Choroid plexus epithelial cell (primary cell): Measurements from ENCODE around the gene DUSP5.
"Not testable (repeated sequence)": the region's sequence is repeated elsewhere in the genome, so short reads cannot be mapped to it uniquely, and the experiment has no call there.

Source experiments
- DNase-seq: peaks from one replicate; pipeline ENCODE4 v3.0.0-alpha.2; 2010; ENCODE audit warnings: low read depth
- H3K4me3 ChIP-seq: 2 replicates; pipeline ENCODE4 v1.5.1; 2011; ENCODE audit warnings: low read depth, mild to moderate bottlenecking, control low read depth, low read length, moderate library complexity
- TF ChIP-seq, protein P1 (sequence below): conservative IDR thresholded peaks from 2 replicates; pipeline ENCODE4 v1.5.1; 2011; ENCODE audit warnings: low read depth, mild to moderate bottlenecking, control low read depth, inconsistent platforms, low read length, moderate library complexity

The DUSP5 gene

DNA sequence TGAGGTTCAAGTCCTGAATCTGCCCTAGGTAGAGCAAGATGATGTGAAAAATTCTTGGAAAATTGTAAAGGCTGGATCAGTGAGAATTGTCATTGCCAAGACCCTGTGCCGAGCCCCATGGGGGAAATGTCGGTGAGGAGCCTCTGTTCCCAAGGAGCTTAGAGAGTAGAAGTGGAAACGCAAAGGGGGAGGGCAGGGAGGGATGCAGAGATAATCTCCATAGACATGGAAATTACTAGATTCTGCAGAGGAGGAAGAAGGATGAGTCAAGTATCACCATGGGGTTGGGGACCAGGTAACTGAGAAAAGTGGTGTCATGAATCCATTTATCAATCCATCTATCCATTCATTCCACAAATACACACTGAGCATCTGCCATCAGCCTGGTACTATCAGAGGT lies 26.0 kb downstream of the DUSP5 start:
- TF ChIP-seq, protein P1, sequence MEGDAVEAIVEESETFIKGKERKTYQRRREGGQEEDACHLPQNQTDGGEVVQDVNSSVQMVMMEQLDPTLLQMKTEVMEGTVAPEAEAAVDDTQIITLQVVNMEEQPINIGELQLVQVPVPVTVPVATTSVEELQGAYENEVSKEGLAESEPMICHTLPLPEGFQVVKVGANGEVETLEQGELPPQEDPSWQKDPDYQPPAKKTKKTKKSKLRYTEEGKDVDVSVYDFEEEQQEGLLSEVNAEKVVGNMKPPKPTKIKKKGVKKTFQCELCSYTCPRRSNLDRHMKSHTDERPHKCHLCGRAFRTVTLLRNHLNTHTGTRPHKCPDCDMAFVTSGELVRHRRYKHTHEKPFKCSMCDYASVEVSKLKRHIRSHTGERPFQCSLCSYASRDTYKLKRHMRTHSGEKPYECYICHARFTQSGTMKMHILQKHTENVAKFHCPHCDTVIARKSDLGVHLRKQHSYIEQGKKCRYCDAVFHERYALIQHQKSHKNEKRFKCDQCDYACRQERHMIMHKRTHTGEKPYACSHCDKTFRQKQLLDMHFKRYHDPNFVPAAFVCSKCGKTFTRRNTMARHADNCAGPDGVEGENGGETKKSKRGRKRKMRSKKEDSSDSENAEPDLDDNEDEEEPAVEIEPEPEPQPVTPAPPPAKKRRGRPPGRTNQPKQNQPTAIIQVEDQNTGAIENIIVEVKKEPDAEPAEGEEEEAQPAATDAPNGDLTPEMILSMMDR: no peak
- DNase-seq: no peak
- H3K4me3 ChIP-seq: no peak overlapping the region

- DNase-seq: no peak
- TF ChIP-seq, protein P1: no peak
- H3K4me3 ChIP-seq: no peak overlapping the region
These were observed 26.6 kb downstream of the DUSP5 start for GRCh38 chr10:110524179-110524858.

DNA sequence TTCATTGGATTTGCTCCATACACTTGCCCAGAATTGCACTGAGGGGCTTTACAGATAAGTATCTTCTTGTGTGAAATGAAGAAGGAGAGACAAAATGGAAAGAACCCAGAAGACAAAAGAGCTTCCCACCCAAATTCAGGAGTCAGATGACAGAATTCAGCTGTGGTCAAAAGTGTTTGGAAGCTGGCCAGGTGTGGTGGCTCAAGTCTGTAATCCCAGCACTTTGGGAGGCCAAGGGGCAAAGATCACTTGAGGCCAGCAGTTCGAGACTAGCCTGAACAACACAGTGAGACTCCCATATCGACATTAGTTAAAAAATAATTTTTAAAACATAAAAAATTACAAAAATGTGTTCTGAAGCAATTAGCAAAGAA lies 27.1 kb downstream of the DUSP5 start:
- TF ChIP-seq, protein P1: no peak
- DNase-seq: peak; percentile 24
- H3K4me3 ChIP-seq: no peak overlapping the region

- TF ChIP-seq, protein P1: no peak
- H3K4me3 ChIP-seq: no peak overlapping the region
- DNase-seq: peak; percentile 44
These were observed 27.9 kb downstream of the DUSP5 start for GRCh38 chr10:110525349-110526260.

GRCh38 chr10:110527731-110528171 lies 30.0 kb downstream of the DUSP5 start:
- TF ChIP-seq, protein P1: no peak
- no peak overlapping the region for H3K4me3 ChIP-seq
- DNase-seq: peak; percentile 78

DNA sequence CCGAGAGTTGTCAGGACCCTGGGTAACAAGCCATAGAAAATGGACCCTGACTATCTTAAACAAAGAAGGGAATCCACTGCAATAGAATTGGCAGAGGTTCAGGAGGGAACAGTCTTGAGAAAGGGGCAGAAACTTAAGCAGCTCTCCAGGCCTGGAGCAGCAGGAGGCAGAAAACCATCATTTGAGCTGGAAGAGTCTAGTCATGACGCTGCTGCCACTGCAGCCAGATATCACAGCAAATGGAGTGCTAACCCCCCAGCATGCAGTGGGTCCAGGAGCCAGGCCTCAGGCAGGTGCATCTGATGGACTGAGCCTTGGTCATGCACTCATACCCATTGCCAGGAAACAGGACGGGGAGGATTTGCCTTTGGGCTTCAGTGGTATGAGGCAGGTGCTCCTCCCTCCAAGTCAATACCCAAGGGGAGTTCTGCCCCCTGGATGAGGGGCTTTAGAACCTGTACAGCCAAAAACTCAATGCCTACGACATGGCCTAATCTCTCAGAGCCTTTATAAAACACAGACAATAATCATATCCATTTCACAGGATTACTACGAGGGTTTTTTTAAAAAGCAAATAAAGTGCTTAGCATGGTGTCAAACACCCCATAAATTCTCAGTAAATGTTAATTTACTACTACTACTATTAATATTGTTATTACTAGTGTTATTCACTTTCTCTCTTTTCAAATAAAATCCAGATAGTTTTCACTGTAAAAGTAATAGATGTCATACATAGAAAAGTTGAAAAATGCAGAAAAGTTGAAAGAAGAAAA lies 30.7 kb downstream of the DUSP5 start:
- peak; percentile 87 for DNase-seq
- TF ChIP-seq, protein P1: no peak
- no peak overlapping the region for H3K4me3 ChIP-seq

- DNase-seq: peak; percentile 44
These were observed 31.4 kb downstream of the DUSP5 start for GRCh38 chr10:110528997-110529524.

More at GRCh38 chr10:110528997-110529524, 31.4 kb downstream of the DUSP5 start:
- not testable (repeated sequence) for H3K4me3 ChIP-seq
